Measurements from ENCODE around the gene COX7A2L.
"Not testable (repeated sequence)": the region's sequence is repeated elsewhere in the genome, so short reads cannot be mapped to it uniquely, and the experiment has no call there.

Gene COX7A2L

GRCh38 chr2:42338567-42339190 is 22.3 kb downstream of the COX7A2L start:
- DNase-seq: peak; percentile 12

- DNase-seq: no peak
Observed at GRCh38 chr2:42337846-42338566, 23.0 kb downstream of the COX7A2L start.

- peak; percentile 9 for DNase-seq
Observed at GRCh38 chr2:42337356-42337820, 23.6 kb downstream of the COX7A2L start.

- no peak for DNase-seq
Observed at GRCh38 chr2:42336361-42336965, 24.6 kb downstream of the COX7A2L start.

DNA sequence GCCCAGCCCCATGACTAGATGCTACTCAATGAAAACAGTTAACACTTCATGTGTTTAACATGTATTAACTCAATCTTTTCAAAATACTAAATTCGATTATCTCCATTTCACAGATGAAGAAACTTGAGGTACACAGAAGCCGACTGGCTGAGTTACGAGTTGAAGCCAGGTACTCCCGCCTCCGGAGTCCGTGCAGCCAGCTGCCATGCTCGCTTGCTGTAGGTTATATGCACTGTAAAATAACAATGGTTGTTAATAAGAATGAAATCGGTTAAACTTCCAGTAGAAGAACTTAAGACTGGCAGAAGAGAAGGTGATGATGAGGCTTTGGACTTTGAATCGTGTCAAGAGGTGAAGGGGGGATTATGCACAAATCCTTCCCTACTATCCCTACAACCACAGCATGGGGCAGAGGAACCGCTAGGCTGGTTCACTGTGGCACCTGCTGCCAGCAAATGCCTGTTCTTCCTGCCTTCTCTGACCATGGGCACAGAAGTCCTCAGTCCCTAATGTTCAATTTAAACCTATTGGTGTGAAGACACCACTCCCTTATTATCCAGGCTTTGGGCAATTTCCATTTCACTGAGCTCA is 25.4 kb downstream of the COX7A2L start:
- DNase-seq: no peak

DNA sequence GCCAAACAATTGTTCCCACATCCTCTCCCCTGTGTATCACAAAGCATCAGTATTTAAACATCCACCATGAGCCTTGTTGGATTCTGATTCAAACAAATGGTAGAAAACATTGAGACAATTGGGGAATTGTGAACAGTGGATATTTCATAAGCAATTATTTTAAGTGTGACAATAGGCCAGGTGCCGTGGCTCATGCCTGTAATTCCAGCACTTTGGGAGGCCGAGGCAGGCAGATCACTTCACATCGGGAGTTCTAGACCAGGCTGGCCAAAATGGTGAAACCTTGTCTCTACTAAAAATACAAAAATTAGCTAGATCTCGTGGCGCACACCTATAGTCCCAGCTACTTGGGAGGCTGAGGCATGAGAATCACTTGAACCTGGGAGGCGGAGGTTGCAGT is 26.2 kb downstream of the COX7A2L start:
- DNase-seq: not testable (repeated sequence)

DNA sequence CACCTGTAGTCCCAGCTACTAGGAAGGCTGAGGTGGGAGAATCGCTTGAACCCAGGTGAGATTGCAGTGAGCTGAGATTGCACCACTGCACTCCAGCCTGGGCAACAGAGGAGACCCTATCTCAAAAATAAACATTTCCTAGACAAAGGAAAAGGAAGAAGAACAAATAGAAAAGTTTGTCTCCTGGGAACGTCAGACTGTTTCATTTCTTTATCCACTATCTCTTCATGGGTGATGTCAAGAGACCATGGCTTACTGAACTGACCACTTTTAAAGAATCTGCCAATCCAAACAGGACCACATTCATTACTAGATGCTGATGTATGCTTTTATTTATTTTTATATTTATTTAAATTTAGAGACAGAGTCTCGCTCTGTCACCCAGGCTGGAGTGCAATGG is 26.8 kb downstream of the COX7A2L start:
- no peak for DNase-seq

DNA sequence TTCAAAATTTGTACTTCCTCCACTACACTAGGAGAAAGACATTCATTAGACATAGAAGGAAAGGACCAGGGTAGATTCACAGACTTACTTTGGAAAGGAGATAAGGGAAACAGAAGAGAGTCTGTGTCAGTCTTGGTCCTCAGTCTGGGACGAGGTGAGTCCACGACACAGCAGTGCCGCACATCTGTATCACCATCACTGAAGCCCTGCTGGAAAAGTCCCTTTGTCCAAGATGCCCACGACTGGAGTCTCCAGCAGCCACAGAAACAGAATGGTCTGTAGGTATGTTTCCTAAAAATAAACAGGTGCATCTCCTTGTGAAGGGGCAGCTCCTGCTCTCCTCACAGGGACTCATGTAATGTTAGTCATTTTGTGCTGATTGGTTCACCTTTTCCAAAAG is 27.4 kb downstream of the COX7A2L start:
- no peak for DNase-seq

DNA sequence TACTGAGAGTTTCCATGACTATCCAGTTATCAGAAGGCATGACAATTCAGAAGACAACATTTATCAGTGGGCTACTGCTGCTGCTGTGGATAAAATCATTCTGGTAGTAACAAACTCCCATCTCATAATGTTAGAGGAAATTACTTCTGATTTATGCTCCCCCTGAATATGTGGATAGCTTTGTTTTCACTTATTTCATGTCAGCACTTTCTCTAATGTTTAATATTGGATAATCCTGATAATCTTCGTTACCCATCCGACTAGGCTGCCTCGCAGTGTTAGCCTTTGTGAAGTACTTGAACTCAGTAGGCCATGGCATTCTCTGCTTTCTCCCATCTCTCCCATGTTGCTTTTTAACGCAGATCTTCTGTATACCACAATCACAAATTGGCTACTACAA is 28.4 kb downstream of the COX7A2L start:
- DNase-seq: no peak

DNA sequence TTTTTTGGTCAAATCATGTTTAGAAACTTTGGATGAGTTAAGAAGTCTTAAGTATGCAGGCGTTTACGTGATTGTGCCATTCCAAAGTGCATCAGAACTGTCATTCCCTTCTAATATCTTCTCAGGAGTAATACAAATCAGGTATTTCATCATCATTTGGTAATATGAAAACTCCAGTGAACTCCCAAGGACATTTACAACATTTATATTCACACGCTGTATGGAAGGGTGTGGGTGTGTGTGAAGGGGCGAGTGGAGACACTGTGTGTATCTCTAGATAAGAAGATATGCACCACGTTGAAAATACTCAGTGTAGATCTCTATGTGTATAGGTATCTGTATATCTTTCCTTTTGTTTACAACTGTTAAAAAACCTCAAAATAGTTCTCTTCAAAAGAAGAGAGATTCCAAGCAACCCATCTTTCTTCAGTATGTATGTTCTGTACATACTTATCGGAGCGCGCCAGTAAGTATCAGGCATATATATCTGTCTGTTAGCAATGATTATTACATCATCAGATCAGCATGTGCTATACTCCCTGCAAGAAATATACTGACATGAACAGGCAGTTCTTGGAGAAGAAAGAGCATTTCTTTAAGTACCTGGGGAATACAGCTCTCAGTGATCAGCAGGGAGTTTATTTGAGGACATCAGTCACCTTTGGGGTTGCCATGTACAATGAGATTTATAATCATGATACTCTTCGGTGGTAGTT is 29.3 kb downstream of the COX7A2L start:
- DNase-seq: no peak

DNA sequence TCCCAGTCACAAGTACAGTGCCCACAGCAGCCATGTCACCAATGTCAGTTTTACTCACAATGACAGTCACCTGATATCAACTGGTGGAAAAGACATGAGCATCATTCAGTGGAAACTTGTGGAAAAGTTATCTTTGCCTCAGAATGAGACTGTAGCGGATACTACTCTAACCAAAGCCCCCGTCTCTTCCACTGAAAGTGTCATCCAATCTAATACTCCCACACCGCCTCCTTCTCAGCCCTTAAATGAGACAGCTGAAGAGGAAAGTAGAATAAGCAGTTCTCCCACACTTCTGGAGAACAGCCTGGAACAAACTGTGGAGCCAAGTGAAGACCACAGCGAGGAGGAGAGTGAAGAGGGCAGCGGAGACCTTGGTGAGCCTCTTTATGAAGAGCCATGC is 31.3 kb downstream of the COX7A2L start:
- DNase-seq: no peak

- DNase-seq: no peak
Observed at GRCh38 chr2:42328923-42329322, 32.1 kb downstream of the COX7A2L start.

DNA sequence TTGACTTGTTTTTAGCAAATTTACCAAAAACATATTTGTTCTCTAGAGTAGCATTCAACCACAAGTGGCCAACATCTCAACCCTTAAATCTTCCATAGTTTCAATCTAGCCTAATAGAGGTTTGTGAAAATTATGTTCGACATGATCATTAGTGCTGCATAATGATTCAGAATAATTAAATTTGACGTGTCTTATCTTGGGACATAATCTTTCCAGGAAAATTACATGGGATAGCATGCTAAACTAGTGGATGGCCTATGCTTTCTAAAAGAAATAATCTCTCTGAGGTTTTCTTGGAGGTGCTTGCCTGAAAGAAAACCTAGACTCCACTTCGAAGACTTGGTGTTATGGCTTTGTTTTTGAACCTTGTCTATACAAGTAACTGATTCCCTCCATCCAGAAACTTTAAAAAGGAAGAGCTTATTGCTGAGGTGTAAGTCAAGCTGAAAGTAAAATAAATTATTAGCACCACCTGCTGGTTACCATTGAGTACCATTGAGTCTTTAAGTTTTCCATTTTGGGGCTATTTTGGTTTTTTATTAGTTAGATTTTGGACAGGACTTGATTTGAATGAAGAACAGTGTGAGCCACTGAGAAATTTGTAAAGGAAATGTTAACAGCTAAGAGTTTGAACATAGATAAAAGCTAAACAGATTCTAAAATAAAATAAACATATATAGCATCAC is 32.7 kb downstream of the COX7A2L start:
- peak; percentile 23 for DNase-seq

DNA sequence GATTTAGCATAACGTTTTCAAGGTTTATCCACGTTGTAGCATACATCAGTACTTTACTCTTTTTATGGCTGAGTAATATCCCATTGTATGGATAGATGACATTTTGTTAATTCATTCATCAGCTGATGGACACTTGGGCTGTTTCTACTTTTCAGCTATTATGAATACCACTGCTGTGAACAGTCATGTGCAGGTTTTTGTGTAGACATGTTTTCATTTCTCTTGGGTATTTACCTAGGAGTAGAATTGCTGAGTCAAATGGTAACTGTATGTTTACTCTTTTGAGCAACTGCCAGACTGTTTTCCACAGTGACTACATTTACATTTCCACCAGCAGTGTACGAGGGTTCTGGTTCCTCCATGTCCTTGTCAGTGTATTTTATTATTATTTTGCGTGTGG is 33.9 kb downstream of the COX7A2L start:
- DNase-seq: peak; percentile 47

- DNase-seq: no peak
Observed at GRCh38 chr2:42325609-42326008, 35.4 kb downstream of the COX7A2L start.

DNA sequence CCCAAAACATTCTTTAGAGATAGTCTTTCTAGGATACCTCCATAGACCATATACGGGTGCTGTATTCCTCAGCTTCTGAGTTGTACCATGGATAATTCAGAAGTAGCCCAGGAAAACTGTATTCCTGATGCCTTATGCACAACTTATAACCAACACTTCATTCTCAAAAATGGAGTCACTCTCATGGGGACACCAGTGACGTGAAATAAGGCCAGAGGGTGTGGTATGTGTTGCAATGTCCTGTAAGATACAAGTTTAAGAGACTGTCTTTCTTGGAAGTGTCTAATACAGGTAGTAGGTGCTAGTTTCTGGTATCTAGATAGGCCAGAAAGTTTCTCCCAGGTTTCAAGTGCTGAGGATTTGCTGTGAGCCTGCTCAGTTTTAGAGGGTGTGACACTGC is 36.1 kb downstream of the COX7A2L start:
- no peak for DNase-seq

- DNase-seq: no peak
Observed at GRCh38 chr2:42324244-42324643, 36.8 kb downstream of the COX7A2L start.

DNA sequence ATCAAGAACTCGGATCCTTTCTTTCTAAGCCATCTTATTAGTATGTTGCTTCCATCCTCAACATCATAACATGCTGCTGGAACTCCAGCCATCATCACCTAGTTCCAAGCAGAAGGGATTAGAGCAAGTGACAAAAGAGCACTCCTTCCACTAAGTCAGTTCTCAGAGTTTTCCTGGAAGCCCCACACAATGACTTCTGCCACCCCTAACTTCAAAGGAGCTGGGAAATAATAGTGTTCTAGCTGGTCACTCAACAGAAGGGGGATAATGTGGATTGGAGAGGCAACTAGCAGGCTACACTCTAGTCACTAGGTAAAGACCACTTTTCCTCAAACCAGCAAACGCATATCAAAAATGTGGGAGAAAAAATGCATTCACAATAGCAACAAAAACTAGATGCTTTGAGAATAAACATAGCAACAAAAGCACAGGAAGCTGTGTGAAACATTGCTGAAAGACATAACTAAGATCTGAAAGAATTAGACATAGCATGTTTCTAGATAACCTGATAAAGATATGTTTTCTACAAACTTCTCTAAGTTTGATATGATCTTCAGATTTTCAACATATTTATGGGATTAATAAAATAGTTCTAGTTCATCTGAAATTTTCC is 39.5 kb downstream of the COX7A2L start:
- DNase-seq: no peak

DNA sequence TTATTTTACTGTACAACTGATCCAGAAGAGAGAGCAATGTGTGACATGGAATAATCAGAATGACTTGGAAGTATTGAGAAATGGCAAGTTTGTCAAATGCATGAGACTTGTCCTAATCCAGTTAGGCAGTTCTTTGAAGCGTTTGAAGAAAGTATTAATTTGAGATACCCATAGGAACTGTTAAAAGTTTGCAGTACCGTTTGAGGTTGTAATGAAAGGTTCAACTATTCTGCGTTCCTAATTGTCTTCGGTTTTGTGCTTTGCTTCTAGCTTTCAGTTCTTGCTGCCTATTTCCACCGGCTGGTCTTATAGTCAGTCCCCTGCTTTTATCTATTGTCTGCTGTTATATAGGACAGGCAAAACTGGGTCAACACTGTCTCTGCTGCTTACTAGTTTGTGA is 41.8 kb downstream of the COX7A2L start:
- DNase-seq: no peak

- DNase-seq: no peak
Observed at GRCh38 chr2:42317945-42318344, 43.1 kb downstream of the COX7A2L start.

DNA sequence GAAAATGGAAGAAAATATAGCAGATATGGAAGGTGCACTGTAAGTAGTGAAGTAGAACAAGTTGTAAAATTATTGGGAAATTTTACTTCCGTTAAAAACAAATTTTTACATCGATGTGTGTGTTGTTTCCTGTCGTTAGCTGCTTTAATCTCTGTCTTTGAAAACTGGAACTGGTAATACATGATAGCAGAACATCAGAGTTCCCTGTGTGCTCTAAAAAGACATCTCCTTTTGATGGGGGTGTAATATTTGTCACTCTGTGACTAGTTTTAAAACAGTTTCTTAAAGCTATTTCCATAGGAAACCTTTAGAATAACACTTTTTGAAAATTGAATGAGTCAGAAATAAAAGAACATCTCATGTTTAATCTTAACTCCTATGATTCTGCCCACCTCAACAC is 43.5 kb downstream of the COX7A2L start:
- DNase-seq: no peak

DNA sequence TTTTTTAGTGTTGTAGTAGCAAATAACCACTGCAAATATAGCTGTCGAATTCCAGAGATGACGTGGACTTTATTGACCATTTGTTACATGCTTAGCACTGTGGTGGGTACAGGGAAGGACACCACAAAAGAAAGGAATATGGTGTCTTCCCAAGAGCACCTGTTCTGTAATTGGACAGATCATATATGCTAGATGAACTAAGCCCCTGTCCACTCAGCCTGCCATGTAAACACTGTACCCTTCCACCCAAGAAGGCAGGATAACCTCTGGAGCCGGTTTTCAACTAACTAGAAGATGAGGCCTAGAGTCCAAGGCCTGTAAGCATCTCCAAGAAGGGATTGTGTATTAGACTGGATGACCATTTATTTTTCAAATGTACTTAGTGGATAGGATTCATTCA is 44.1 kb downstream of the COX7A2L start:
- no peak for DNase-seq

All from DMS53 (cell line).